HG03064 (cell line): ENCODE measurements around the gene FCHSD2.
A peak's percentile ranks its signal among the peaks of the same experiment; 100 is the strongest.
"Not testable (repeated sequence)": the region's sequence is repeated elsewhere in the genome, so short reads cannot be mapped to it uniquely, and the experiment has no call there.

Experiments
- ATAC-seq: cut with Tn5 transposase; IDR thresholded peaks from one replicate; pipeline ENCODE4 v1.9.1; 2021; ENCODE audit warnings: low read depth; ENCODE audit not compliant: unreplicated experiment

FCHSD2 gene

GRCh38 chr11:72812967-72813739 is 329.0 kb downstream of the FCHSD2 start:
- peak; percentile 23 for ATAC-seq

DNA sequence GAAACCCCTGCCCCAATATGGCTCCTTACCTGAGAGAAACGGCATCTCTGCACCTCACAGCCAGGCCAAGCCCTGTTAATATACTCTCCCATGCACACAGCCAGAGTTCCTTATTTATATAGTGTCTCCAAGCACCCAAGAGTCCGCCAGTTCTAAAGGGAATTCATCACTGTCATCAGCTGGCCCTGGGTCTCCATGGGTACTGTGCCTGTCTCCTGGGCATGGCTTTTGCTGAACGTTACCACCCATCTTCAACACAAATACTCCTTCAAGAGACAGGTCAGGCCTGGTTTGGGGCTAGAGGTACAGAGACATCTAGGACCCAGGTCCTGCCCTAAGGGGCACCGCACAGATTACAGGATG is 329.5 kb downstream of the FCHSD2 start:
- no peak for ATAC-seq

DNA sequence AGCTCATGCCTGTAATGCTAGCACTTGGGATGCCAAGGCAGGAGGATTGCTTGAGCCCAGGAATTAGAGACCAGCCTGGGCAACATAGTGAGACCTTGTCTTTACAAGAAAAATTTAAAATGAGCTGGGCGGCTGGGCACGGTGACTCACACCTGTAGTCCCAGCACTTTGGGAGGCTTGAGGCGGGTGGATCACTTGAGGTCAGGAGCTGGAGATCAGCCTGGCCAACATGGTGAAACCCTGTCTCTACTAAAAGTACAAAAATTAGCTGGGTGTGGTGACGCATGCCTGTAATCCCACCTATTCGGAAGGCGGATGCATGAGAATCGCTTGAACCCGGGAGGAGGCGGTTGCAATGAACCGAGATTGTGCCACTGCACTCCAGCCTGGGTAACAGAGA is 330.4 kb downstream of the FCHSD2 start:
- not testable (repeated sequence) for ATAC-seq

DNA sequence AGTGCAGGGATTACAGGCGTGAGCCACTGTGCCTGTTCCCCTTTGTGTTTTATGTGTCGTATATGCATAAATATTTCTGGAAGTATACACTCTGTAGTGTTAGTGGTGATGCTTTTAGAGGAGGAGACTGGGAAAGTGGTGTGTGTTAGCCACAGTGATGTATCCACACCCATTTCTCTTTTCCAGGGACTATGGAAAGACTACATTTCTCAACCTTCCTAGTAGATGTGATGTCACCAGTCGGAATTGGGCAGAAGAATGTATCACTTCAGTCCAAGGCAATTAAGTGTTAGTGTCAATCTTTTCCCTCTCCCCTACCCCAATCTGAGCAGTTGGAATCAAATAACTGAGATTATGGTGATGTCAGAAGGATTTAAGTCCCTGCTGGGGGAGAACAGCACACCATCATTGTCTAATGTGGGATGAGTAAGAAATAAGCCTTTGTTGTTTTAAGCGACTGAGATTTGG is 333.8 kb downstream of the FCHSD2 start:
- no peak for ATAC-seq

DNA sequence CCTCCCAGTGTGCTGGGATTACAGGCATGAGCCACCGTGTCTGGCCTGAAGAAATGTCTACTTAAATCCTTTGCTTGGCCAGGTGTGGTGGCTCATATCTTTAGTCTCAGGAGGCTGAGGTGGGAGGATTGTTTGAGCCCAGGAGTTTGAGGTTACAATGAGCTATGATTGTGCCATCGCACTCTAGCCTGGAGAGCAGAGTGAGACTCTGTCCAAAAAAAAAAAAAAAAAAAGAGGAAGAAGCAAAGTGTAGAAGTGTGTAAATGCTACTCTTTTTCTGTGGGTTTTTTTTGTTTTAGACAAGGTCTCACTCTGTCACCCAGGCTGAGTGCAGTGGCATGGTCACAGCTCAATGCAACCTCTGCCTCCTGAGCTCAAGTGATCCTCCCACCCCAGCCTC is 334.3 kb downstream of the FCHSD2 start:
- no peak for ATAC-seq

DNA sequence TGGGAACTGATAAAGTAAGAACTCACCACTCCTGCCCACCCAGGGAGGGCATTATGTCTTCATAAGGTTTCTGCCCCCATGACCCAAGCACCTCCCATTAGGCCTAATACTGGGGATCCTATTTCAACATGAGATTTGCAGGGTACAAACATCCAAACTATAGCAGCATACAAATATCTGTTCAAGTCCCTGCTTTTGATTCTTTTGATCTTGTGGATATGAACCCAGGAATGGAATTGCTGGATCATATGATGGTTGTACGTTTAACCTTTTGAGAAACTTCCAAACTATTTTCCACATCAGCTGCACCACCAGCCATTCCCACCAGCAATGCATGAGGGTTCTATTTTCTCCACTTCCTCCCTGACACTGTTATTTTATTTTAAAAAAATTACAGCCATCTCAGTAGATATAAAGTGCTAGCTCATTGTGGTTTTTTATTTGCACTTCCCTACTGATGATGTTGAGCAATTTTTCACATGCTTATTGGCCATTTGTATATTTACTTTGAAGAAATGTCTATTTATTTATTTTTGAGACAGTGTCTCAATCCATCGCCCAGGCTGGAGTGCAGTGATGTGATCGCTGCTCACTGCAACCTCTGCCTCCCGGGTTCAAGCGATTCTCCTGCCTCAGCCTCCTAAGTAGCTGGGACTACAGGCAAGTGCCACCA is 335.0 kb downstream of the FCHSD2 start:
- no peak for ATAC-seq

DNA sequence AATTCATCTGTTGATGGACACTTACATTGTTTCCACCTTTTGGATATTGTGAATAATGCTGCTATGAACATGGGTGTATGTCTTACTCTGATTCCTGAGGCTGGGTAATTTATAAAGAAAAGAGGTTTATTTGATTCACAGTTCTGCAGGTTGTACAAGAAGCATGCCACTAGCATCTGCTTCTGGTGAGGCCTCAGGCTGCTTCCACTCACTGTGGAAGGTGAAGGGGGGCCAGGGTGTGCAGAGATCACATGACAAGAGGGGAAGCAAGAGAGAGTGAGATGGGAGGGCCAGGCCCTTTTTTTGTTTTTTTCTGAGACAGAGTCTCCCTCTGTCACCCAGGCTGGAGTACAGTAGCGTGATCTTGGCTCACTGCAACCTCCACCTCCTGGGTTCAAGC is 335.7 kb downstream of the FCHSD2 start:
- ATAC-seq: not testable (repeated sequence)

- no peak for ATAC-seq
Measured at GRCh38 chr11:72805216-72805615, 336.9 kb downstream of the FCHSD2 start.

DNA sequence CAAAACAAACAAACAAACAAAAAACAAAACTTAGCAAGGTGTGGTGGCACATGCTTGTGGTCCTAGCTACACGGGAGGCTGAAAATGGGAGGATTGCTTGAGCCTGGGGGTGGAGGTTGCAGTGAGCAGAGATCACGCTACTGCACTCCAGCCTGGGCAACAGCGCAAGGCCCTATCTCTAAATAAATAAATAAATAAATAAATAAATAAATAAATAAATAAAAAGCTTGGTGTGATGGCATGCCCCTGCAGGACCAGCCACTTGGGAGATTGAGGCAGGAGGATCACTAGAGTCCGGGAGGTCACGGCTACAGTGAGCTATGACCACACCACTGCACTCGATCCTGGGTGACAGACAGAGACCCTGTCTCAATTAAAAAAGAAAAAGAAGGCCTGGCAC is 339.3 kb downstream of the FCHSD2 start:
- ATAC-seq: no peak

- ATAC-seq: no peak
Measured at GRCh38 chr11:72799441-72799840, 342.7 kb downstream of the FCHSD2 start.

GRCh38 chr11:72798361-72798760 is 343.8 kb downstream of the FCHSD2 start:
- no peak for ATAC-seq

- ATAC-seq: peak; percentile 83
Measured at GRCh38 chr11:72793425-72794367, 348.4 kb downstream of the FCHSD2 start, which contains the start of gene STARD10. STARD10 (minus strand) TSS chr11:72794047; CDS start chr11:72781181, 12,866 bp downstream.

- no peak for ATAC-seq
Measured at GRCh38 chr11:72793076-72793424, 349.1 kb downstream of the FCHSD2 start.

GRCh38 chr11:72792437-72793021 is 349.6 kb downstream of the FCHSD2 start:
- ATAC-seq: no peak

GRCh38 chr11:72791228-72791627 is 350.9 kb downstream of the FCHSD2 start:
- ATAC-seq: not testable (repeated sequence)

GRCh38 chr11:72789493-72790131 is 352.5 kb downstream of the FCHSD2 start:
- no peak for ATAC-seq

DNA sequence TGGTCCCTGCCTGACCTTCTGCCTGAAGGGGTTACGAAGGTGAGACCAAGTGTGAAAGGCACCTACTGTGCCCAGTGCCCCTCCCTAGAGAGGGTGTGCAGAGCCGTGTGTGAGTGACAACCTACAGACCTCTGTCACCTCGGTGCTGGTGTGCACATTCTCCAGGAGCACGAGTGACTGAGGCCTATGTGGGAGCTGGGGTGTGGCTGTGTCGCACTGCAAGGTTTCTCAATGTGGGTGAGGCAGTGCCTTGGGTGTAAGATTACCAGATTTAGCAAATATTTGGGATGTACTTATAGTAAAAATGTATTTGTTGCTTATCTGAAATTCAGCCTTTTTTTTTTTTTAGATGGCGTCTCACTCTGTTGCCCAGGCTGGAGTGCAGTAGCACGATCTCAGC is 353.9 kb downstream of the FCHSD2 start:
- ATAC-seq: no peak

- ATAC-seq: no peak
Measured at GRCh38 chr11:72787216-72788104, 354.7 kb downstream of the FCHSD2 start.
